HL-60 (cell line): ENCODE data around the gene AMPD3.

Experiments
- POLR2AphosphoS5 ChIP-seq: IDR thresholded peaks from 2 replicates; pipeline ENCODE4 v1.6.1; 2012; ENCODE audit warnings: low read depth
- TF ChIP-seq, protein P1 (sequence below): IDR thresholded peaks from one replicate; pipeline ENCODE4 v1.5.1; 2011; ENCODE audit warnings: low read length, control low read depth, inconsistent platforms; ENCODE audit not compliant: insufficient read depth

GRCh38 chr11:10488934-10489691 is 34.0 kb downstream of the AMPD3 start:
- TF ChIP-seq, protein P1, sequence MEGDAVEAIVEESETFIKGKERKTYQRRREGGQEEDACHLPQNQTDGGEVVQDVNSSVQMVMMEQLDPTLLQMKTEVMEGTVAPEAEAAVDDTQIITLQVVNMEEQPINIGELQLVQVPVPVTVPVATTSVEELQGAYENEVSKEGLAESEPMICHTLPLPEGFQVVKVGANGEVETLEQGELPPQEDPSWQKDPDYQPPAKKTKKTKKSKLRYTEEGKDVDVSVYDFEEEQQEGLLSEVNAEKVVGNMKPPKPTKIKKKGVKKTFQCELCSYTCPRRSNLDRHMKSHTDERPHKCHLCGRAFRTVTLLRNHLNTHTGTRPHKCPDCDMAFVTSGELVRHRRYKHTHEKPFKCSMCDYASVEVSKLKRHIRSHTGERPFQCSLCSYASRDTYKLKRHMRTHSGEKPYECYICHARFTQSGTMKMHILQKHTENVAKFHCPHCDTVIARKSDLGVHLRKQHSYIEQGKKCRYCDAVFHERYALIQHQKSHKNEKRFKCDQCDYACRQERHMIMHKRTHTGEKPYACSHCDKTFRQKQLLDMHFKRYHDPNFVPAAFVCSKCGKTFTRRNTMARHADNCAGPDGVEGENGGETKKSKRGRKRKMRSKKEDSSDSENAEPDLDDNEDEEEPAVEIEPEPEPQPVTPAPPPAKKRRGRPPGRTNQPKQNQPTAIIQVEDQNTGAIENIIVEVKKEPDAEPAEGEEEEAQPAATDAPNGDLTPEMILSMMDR, result no peak
- no peak for TF ChIP-seq POLR2AphosphoS5
